ENCODE measurements around the gene CDO1. TPM values are rescaled to one million over a fixed set of nuclear protein-coding genes. Genes with fewer than 3 reads are reported as not detected.

Gene CDO1
- total and polyA plus RNA-seq, 9 of the 15 experiments (the other 6 are each of a cell fraction or from before 2014, with no cell fraction given), result 0.16 to 0.22 TPM; not detected in 7

GRCh38 chr5:115811406-115811805 is 5.1 kb downstream of the CDO1 start (continued):
- TF ChIP-seq MGA (IDR thresholded peaks at IDR 0.05) (no peak), OTX1 (CRISPR knock-in tag; IDR thresholded peaks at IDR 0.05) (no peak), FOSL1 (tag; conservative IDR thresholded peaks at IDR 0.05) (no peak), PBX2 (CRISPR knock-in tag; IDR thresholded peaks at IDR 0.05; ENCODE audit: low read depth) (no peak), PBX2 (tag; conservative IDR thresholded peaks at IDR 0.05; ENCODE audit: low read depth) (no peak), NONO (IDR thresholded peaks at IDR 0.05; ENCODE audit: low read depth in 2 of 2, low read length in 1 of 2) (no peak)
- TF ChIP-seq, protein P1, sequence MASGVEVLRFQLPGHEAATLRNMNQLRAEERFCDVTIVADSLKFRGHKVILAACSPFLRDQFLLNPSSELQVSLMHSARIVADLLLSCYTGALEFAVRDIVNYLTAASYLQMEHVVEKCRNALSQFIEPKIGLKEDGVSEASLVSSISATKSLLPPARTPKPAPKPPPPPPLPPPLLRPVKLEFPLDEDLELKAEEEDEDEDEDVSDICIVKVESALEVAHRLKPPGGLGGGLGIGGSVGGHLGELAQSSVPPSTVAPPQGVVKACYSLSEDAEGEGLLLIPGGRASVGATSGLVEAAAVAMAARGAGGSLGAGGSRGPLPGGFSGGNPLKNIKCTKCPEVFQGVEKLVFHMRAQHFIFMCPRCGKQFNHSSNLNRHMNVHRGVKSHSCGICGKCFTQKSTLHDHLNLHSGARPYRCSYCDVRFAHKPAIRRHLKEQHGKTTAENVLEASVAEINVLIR (CRISPR knock-in tag; IDR thresholded peaks at IDR 0.05), result no peak
